CD8-positive, alpha-beta memory T cell (primary cell): ENCODE measurements around the gene HBG1. TPM values are rescaled to one million over a fixed set of nuclear protein-coding genes. Genes with fewer than 3 reads are reported as not detected.
"Not testable (repeated sequence)": the region's sequence is repeated elsewhere in the genome, so short reads cannot be mapped to it uniquely, and the experiment has no call there.

ENCODE experiments used
- CTCF ChIA-PET: fragments of 350-600 bp; sonication (Branson Sonifier 250); formaldehyde crosslinking; loops from one replicate; lab custom pipeline; 2021; ENCODE audit warnings: antibody characterized with exemption; lab: Charles Lee
- POLR2A ChIA-PET: fragments of 350-600 bp; sonication (Branson Sonifier 250); formaldehyde crosslinking; loops from one replicate; lab custom pipeline; 2021; ENCODE audit warnings: antibody characterized with exemption; lab: Charles Lee
- DNase-seq, 5 donors: peaks; one replicate each; pipeline versions ENCODE4 v3.0.0 to v3.0.0-alpha.2; 2020 to 2022; ENCODE audit warnings: mixed read lengths in 1 of 5
- H3K27ac ChIP-seq: one replicate; pipeline ENCODE4 v1.7.0; 2013; ENCODE audit warnings: low read depth, mild to moderate bottlenecking, low read length, moderate library complexity
- H3K27me3 ChIP-seq: 2 replicates; pipeline ENCODE4 v1.7.0; 2013; ENCODE audit warnings: low read length, mild to moderate bottlenecking; ENCODE audit not compliant: insufficient read depth, poor library complexity, severe bottlenecking
- H3K36me3 ChIP-seq: 2 replicates; pipeline ENCODE4 v1.7.0; 2013; ENCODE audit warnings: mild to moderate bottlenecking, low read length, moderate library complexity; ENCODE audit not compliant: insufficient read depth
- H3K4me1 ChIP-seq: 2 replicates; pipeline ENCODE4 v1.7.0; 2013; ENCODE audit warnings: mild to moderate bottlenecking, low read length, moderate library complexity; ENCODE audit not compliant: insufficient read depth
- H3K4me3 ChIP-seq: 2 replicates; pipeline ENCODE4 v1.7.0; 2013; ENCODE audit warnings: mild to moderate bottlenecking, low read length
- H3K9me3 ChIP-seq: 2 replicates; pipeline ENCODE4 v1.7.0; 2013; ENCODE audit warnings: mild to moderate bottlenecking, low read length
- H3K27ac Mint-ChIP-seq, 8 donors: one replicate each; pipeline ENCODE4 v1.8.0; 2020 to 2021; ENCODE audit warnings: mixed read lengths in 8 of 8, mild to moderate bottlenecking in 6 of 8, inconsistent platforms in 3 of 8, moderate library complexity in 3 of 8
- H3K27me3 Mint-ChIP-seq, 2 donors: one replicate each; pipeline ENCODE4 v1.8.0; 2020 to 2021; ENCODE audit warnings: mixed read lengths in 2 of 2, mild to moderate bottlenecking in 1 of 2, moderate library complexity in 1 of 2
- H3K36me3 Mint-ChIP-seq, 3 donors: one replicate each; pipeline ENCODE4 v1.8.0; 2020 to 2021; ENCODE audit warnings: mixed read lengths in 3 of 3, inconsistent platforms in 1 of 3, mild to moderate bottlenecking in 1 of 3
- H3K4me1 Mint-ChIP-seq, 3 donors: one replicate each; pipeline ENCODE4 v1.8.0; 2020 to 2021; ENCODE audit warnings: mixed read lengths in 3 of 3, inconsistent platforms in 1 of 3, mild to moderate bottlenecking in 1 of 3
- H3K4me3 Mint-ChIP-seq, 7 donors: one replicate each; pipeline ENCODE4 v1.8.0; 2020 to 2021; ENCODE audit warnings: mixed read lengths in 7 of 7, mild to moderate bottlenecking in 6 of 7, moderate library complexity in 4 of 7, inconsistent platforms in 2 of 7
- H3K9me3 Mint-ChIP-seq, 5 donors: one replicate each; pipeline ENCODE4 v1.8.0; 2020 to 2022; ENCODE audit warnings: mixed read lengths in 5 of 5, mild to moderate bottlenecking in 3 of 5, moderate library complexity in 2 of 5, inconsistent platforms in 1 of 5
- polyA plus RNA-seq: library from polyadenylated mRNA; unstranded; fragments of 300-500 nt; fragmentation: Illumina TruSeq; gene quantifications from one replicate; pipeline ENCODE4 v1.2.3, GENCODE V29; 2021
- total RNA-seq, 2 experiments: library from RNA; stranded (reverse); gene quantifications; one replicate each; pipeline ENCODE4 v1.2.3, GENCODE V29; 2021

HBG1 gene
- not detected for total RNA-seq
- not detected for polyA plus RNA-seq

- H3K27ac ChIP-seq = peak within 1 kb of the TSS; percentile 53
- H3K27ac Mint-ChIP-seq, H3K4me3 Mint-ChIP-seq, H3K27me3 Mint-ChIP-seq, H3K4me3 ChIP-seq, H3K36me3 ChIP-seq, DNase-seq, H3K9me3 ChIP-seq, POLR2A ChIA-PET, H3K36me3 Mint-ChIP-seq, H3K4me1 Mint-ChIP-seq, CTCF ChIA-PET, H3K9me3 Mint-ChIP-seq, H3K27me3 ChIP-seq, H3K4me1 ChIP-seq: not testable (repeated sequence)
Measured at GRCh38 chr11:5249807-5250396, at the start of gene HBG1. Gene HBG1, minus strand, starts transcription at chr11:5249857. Its CDS starts 53 bp downstream, at chr11:5249804.

GRCh38 chr11:5298451-5298850 lies 48.8 kb upstream of the HBG1 start:
- Mint-ChIP-seq H3K27ac (no peak overlapping the region), H3K4me3 (no peak overlapping the region), H3K27me3 (peaks cover 2 to 5% of the 10 kb centered on the region in 2 donors), H3K4me1 (no peaks in the 10 kb centered on the region), H3K9me3 (peaks cover 0 to 2% (median 0%) of the 10 kb centered on the region in 5 donors), H3K36me3 (no peaks in the 10 kb centered on the region)
- DNase-seq = no peak
- no peak overlapping the region for H3K27ac ChIP-seq
- ChIA-PET POLR2A (no interaction called here), CTCF (no interaction called here)
- no peaks in the 10 kb centered on the region for H3K27me3 ChIP-seq
- H3K9me3 ChIP-seq = no peaks in the 10 kb centered on the region
- no peaks in the 10 kb centered on the region for H3K4me1 ChIP-seq
- H3K4me3 ChIP-seq = no peak overlapping the region
- H3K36me3 ChIP-seq = no peaks in the 10 kb centered on the region

- Mint-ChIP-seq H3K9me3 (peaks cover 0 to 2% (median 0%) of the 10 kb centered on the region in 5 donors), H3K27ac (no peak overlapping the region), H3K4me1 (no peaks in the 10 kb centered on the region), H3K4me3 (no peak overlapping the region), H3K36me3 (no peaks in the 10 kb centered on the region), H3K27me3 (peaks cover 2 to 5% of the 10 kb centered on the region in 2 donors)
- no peak overlapping the region for H3K4me3 ChIP-seq
- H3K4me1 ChIP-seq = no peaks in the 10 kb centered on the region
- POLR2A ChIA-PET = no interaction called here
- DNase-seq = no peak
- no peaks in the 10 kb centered on the region for H3K27me3 ChIP-seq
- H3K9me3 ChIP-seq = no peaks in the 10 kb centered on the region
- no peaks in the 10 kb centered on the region for H3K36me3 ChIP-seq
- no peak overlapping the region for H3K27ac ChIP-seq
- CTCF ChIA-PET = no interaction called here
Measured at GRCh38 chr11:5297721-5298323, 48.2 kb upstream of the HBG1 start.

DNA sequence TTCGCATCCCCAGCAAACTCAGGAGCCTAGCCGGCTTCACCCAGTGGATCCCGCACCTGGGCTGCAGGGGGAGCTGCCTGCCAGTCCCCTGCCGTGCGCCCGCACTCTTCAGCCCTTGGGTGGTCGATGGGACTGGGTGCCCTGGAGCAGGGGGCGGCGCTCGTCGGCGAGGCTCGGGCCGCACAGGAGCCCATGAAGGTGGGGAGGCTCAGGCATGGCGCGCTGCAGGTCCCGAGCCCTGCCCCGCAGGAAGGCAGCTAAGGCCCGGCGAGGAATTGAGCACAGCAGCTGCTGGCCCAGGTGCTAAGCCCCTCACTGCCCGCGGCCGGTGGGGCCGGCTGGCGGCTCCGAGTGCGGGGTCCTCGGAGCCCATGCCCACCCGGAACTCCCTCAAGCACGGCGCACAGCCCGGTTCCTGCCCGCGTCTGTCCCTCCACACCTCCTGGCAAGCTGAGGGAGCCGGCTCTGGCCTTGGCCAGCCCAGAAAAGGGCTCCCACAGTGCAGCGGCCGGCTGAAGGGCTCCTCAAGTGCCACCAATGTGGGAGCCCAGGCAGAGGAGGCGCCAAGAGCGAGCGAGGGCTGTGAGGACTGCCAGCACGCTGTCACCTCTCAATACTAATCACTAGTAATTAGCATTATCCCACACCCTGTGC lies 44.8 kb upstream of the HBG1 start:
- H3K36me3 ChIP-seq, H3K27me3 Mint-ChIP-seq, H3K4me1 ChIP-seq, H3K4me3 ChIP-seq, POLR2A ChIA-PET, H3K27ac ChIP-seq, H3K27me3 ChIP-seq, H3K9me3 ChIP-seq, H3K9me3 Mint-ChIP-seq, CTCF ChIA-PET, H3K4me3 Mint-ChIP-seq, DNase-seq, H3K36me3 Mint-ChIP-seq, H3K27ac Mint-ChIP-seq, H3K4me1 Mint-ChIP-seq: not testable (repeated sequence)

DNA sequence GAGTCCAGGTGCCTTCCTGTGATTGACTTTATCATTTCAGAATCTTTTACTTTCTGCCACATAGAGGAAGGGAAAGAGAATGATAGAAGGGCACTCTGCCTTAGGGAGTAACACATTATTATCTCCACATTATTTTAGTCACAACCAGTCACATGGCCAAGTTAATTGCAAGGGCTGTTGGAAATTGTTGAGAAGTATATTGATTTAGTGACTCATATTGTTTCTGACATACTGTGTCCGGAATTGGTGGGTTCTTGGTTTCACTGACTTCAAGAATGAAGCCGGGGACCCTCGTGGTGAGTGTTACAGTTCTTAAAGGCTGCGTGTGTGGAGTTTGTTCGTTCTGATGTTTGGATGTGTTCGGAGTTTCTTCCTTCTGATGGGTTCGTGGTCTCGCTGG lies 43.4 kb upstream of the HBG1 start:
- Histone ChIP-seq H3K27me3 (no peaks in the 10 kb centered on the region), H3K4me3 (no peak overlapping the region), H3K27ac (no peak overlapping the region), H3K9me3 (no peaks in the 10 kb centered on the region), H3K4me1 (no peaks in the 10 kb centered on the region), H3K36me3 (no peaks in the 10 kb centered on the region)
- Mint-ChIP-seq H3K4me3 (no peak overlapping the region), H3K9me3 (peaks cover 0 to 2% (median 0%) of the 10 kb centered on the region in 5 donors), H3K27me3 (peaks cover 2 to 5% of the 10 kb centered on the region in 2 donors), H3K27ac (no peak overlapping the region), H3K4me1 (no peaks in the 10 kb centered on the region), H3K36me3 (no peaks in the 10 kb centered on the region)
- no peak for DNase-seq
- POLR2A ChIA-PET = no interaction called here
- CTCF ChIA-PET = no interaction called here

GRCh38 chr11:5291207-5291838 lies 41.7 kb upstream of the HBG1 start:
- Histone ChIP-seq H3K4me1 (no peaks in the 10 kb centered on the region), H3K36me3 (no peaks in the 10 kb centered on the region), H3K27ac (no peak overlapping the region), H3K27me3 (no peaks in the 10 kb centered on the region), H3K9me3 (no peaks in the 10 kb centered on the region), H3K4me3 (no peak overlapping the region)
- Mint-ChIP-seq H3K9me3 (peaks cover 0 to 2% (median 0%) of the 10 kb centered on the region in 5 donors), H3K36me3 (no peaks in the 10 kb centered on the region), H3K4me1 (no peaks in the 10 kb centered on the region), H3K27me3 (peaks cover 0 to 2% of the 10 kb centered on the region in 2 donors), H3K27ac (no peak overlapping the region), H3K4me3 (no peak overlapping the region)
- no peak for DNase-seq
- CTCF ChIA-PET = no interaction called here
- POLR2A ChIA-PET = no interaction called here

GRCh38 chr11:5290106-5290505 lies 40.4 kb upstream of the HBG1 start:
- no peaks in the 10 kb centered on the region for H3K36me3 ChIP-seq
- peaks cover 0 to 2% (median 0%) of the 10 kb centered on the region in 5 donors for H3K9me3 Mint-ChIP-seq
- H3K27me3 Mint-ChIP-seq = peaks cover 0 to 2% of the 10 kb centered on the region in 2 donors
- no peak overlapping the region for H3K4me3 Mint-ChIP-seq
- H3K36me3 Mint-ChIP-seq = no peaks in the 10 kb centered on the region
- H3K27ac Mint-ChIP-seq = no peak overlapping the region
- H3K9me3 ChIP-seq = no peaks in the 10 kb centered on the region
- no peaks in the 10 kb centered on the region for H3K4me1 Mint-ChIP-seq
- no peak for DNase-seq
- no peak overlapping the region for H3K4me3 ChIP-seq
- CTCF ChIA-PET = no interaction called here
- no peaks in the 10 kb centered on the region for H3K27me3 ChIP-seq
- H3K4me1 ChIP-seq = no peaks in the 10 kb centered on the region
- no peak overlapping the region for H3K27ac ChIP-seq
- POLR2A ChIA-PET = no interaction called here

- H3K27me3 Mint-ChIP-seq = peaks cover 0 to 3% of the 10 kb centered on the region in 2 donors
- ChIA-PET CTCF (no interaction called here), POLR2A (no interaction called here)
- Histone ChIP-seq H3K36me3 (no peaks in the 10 kb centered on the region), H3K4me1 (no peaks in the 10 kb centered on the region), H3K4me3 (no peak overlapping the region), H3K27ac (peak overlapping the region; percentile 38), H3K27me3 (no peaks in the 10 kb centered on the region), H3K9me3 (no peaks in the 10 kb centered on the region)
- no peak for DNase-seq
- H3K9me3 Mint-ChIP-seq = peaks cover 0 to 3% (median 0%) of the 10 kb centered on the region in 5 donors
- H3K4me1 Mint-ChIP-seq = no peaks in the 10 kb centered on the region
- no peak overlapping the region for H3K27ac Mint-ChIP-seq
- no peak overlapping the region for H3K4me3 Mint-ChIP-seq
- no peaks in the 10 kb centered on the region for H3K36me3 Mint-ChIP-seq
Measured at GRCh38 chr11:5289696-5290095, 40.0 kb upstream of the HBG1 start.
